ENCODE results near the gene CD6. TPM values are rescaled to one million over a fixed set of nuclear protein-coding genes. Genes with fewer than 3 reads are reported as not detected.
A peak's percentile ranks its signal among the peaks of the same experiment; 100 is the strongest.

The CD6 gene
- total and polyA plus RNA-seq, 4 donors = 1.2 to 3.1 (median 1.7) TPM

- Histone ChIP-seq H3K9ac (ENCODE audit: insufficient read depth in 1 of 2, low read length in 2 of 2) (no peak overlapping the region), H3K4me3 (peak overlapping the region; percentile 11), H3K27ac (ENCODE audit: low read depth in 1 of 2, low read length in 1 of 2) (no peak overlapping the region), H3K9me3 (ENCODE audit: control insufficient read depth in 4 of 4, insufficient read depth in 3 of 4, low read length in 3 of 4) (no peaks in the 10 kb centered on the region), H3K4me1 (ENCODE audit: control insufficient read depth in 5 of 5, insufficient read depth in 5 of 5, low read length in 5 of 5) (peaks cover 0 to 38% (median 13%) of the 10 kb centered on the region in 5 donors), H3K36me3 (ENCODE audit: control insufficient read depth in 4 of 4, insufficient read depth in 4 of 4, low read length in 4 of 4) (no peaks in the 10 kb centered on the region), H3K27me3 (ENCODE audit: control insufficient read depth in 3 of 3, insufficient read depth in 3 of 3, low read length in 2 of 3) (peaks cover 0 to 21% (median 15%) of the 10 kb centered on the region in 3 donors)
- ATAC-seq (ENCODE audit: insufficient read depth, low FRiP score) (peak; percentile 24), DNase-seq (peak in 1 of 3 donors; percentile 25)
- TF ChIP-seq, protein P1, sequence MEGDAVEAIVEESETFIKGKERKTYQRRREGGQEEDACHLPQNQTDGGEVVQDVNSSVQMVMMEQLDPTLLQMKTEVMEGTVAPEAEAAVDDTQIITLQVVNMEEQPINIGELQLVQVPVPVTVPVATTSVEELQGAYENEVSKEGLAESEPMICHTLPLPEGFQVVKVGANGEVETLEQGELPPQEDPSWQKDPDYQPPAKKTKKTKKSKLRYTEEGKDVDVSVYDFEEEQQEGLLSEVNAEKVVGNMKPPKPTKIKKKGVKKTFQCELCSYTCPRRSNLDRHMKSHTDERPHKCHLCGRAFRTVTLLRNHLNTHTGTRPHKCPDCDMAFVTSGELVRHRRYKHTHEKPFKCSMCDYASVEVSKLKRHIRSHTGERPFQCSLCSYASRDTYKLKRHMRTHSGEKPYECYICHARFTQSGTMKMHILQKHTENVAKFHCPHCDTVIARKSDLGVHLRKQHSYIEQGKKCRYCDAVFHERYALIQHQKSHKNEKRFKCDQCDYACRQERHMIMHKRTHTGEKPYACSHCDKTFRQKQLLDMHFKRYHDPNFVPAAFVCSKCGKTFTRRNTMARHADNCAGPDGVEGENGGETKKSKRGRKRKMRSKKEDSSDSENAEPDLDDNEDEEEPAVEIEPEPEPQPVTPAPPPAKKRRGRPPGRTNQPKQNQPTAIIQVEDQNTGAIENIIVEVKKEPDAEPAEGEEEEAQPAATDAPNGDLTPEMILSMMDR (IDR thresholded peaks at IDR 0.05; ENCODE audit: control extremely low read depth, extremely low read depth) = no peak
- whole genome bisulfite sequencing, 2 donors = 3 to 9% methylated on average over 49 to 52 of the region's 52 CpGs
Observed at GRCh38 chr11:61007383-61007955, 36.0 kb downstream of the CD6 start.

GRCh38 chr11:61007956-61008896, 36.7 kb downstream of the CD6 start:
- Histone ChIP-seq H3K27me3 (ENCODE audit: control insufficient read depth in 3 of 3, insufficient read depth in 3 of 3, low read length in 2 of 3) (peaks cover 0 to 21% (median 15%) of the 10 kb centered on the region in 3 donors), H3K9ac (ENCODE audit: insufficient read depth in 1 of 2, low read length in 2 of 2) (no peak overlapping the region), H3K27ac (ENCODE audit: low read depth in 1 of 2, low read length in 1 of 2) (no peak overlapping the region), H3K36me3 (ENCODE audit: control insufficient read depth in 4 of 4, insufficient read depth in 4 of 4, low read length in 4 of 4) (no peaks in the 10 kb centered on the region), H3K9me3 (ENCODE audit: control insufficient read depth in 4 of 4, insufficient read depth in 3 of 4, low read length in 3 of 4) (no peaks in the 10 kb centered on the region), H3K4me1 (ENCODE audit: control insufficient read depth in 5 of 5, insufficient read depth in 5 of 5, low read length in 5 of 5) (peaks cover 0 to 38% (median 13%) of the 10 kb centered on the region in 5 donors), H3K4me3 (no peak overlapping the region)
- ATAC-seq (ENCODE audit: insufficient read depth, low FRiP score) (no peak), DNase-seq (peak in 1 of 3 donors; percentile 18)
- TF ChIP-seq, protein P1 (IDR thresholded peaks at IDR 0.05; ENCODE audit: control extremely low read depth, extremely low read depth) = no peak
- 50 to 64% methylated on average over 52 to 54 of the region's 54 CpGs for WGBS, 2 donors

DNA sequence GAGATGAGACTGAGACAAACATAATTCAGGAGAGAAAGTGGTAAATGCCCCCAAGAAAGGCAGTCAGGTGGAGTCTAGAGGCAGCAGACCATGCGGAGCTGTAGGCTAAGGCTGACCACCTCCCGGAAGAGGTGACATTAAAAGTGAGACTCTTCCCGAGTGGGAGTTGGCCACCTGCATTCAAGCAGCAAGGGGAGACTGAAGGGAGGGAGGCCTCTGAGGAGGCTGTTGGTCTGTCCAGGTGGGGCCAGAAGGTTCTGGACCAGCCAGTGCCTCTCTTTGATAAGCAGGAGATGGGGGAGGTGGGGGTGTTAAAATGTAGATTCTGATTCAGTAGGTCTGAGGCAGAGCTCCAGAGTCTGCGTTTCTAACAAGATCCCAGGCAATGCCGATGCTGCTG, 37.5 kb downstream of the CD6 start:
- ATAC-seq (ENCODE audit: insufficient read depth, low FRiP score) (no peak), DNase-seq (no peak)
- Histone ChIP-seq H3K9ac (ENCODE audit: insufficient read depth in 1 of 2, low read length in 2 of 2) (no peak overlapping the region), H3K27me3 (ENCODE audit: control insufficient read depth in 3 of 3, insufficient read depth in 3 of 3, low read length in 2 of 3) (peaks cover 0 to 24% (median 15%) of the 10 kb centered on the region in 3 donors), H3K27ac (ENCODE audit: low read depth in 1 of 2, low read length in 1 of 2) (no peak overlapping the region), H3K4me1 (ENCODE audit: control insufficient read depth in 5 of 5, insufficient read depth in 5 of 5, low read length in 5 of 5) (peaks cover 0 to 33% (median 13%) of the 10 kb centered on the region in 5 donors), H3K9me3 (ENCODE audit: control insufficient read depth in 4 of 4, insufficient read depth in 3 of 4, low read length in 3 of 4) (no peaks in the 10 kb centered on the region), H3K4me3 (no peak overlapping the region), H3K36me3 (ENCODE audit: control insufficient read depth in 4 of 4, insufficient read depth in 4 of 4, low read length in 4 of 4) (no peaks in the 10 kb centered on the region)
- TF ChIP-seq, protein P1 (IDR thresholded peaks at IDR 0.05; ENCODE audit: control extremely low read depth, extremely low read depth) = no peak
- 82 to 87% methylated on average over 5 of the region's 5 CpGs for WGBS, 2 donors

Measured in lung (tissue), 12 donors.